HepG2 (cell line): Measurements from ENCODE around the gene ITPK1. TPM values are rescaled to one million over a fixed set of nuclear protein-coding genes. Genes with fewer than 3 reads are reported as not detected.

Experiments used
- ADNP ChIP-seq: sonication (generic); formaldehyde crosslinking; IDR thresholded peaks from 2 replicates; pipeline ENCODE4 v1.4.0; 2020; ENCODE audit warnings: missing genetic modification reagents
- AHR ChIP-seq: IDR thresholded peaks from 2 replicates; pipeline ENCODE4 v1.6.1; 2018; ENCODE audit warnings: missing genetic modification reagents, missing compliant biosample characterization
- HOXA3 ChIP-seq: sonication (generic); formaldehyde crosslinking; IDR thresholded peaks from 2 replicates; pipeline ENCODE4 v1.5.0; 2020; ENCODE audit warnings: missing genetic modification reagents
- NAIF1 ChIP-seq: sonication (generic); formaldehyde crosslinking; IDR thresholded peaks from 2 replicates; pipeline ENCODE4 v1.5.0; 2020; ENCODE audit warnings: mild to moderate bottlenecking, missing genetic modification reagents, borderline replicate concordance
- NR2F1 ChIP-seq, 2 experiments: fragments of 450-650 bp in 1 of 2; formaldehyde crosslinking in 1 of 2; IDR thresholded peaks; 2 replicates each; pipeline versions ENCODE4 v1.5.0 to v1.6.1; 2016 to 2020; ENCODE audit warnings: mild to moderate bottlenecking in 1 of 2, missing compliant biosample characterization in 1 of 2, missing genetic modification reagents in 1 of 2, moderate library complexity in 1 of 2
- NRL ChIP-seq: sonication (generic); formaldehyde crosslinking; IDR thresholded peaks from 2 replicates; pipeline ENCODE4 v1.5.0; 2020; ENCODE audit warnings: missing genetic modification reagents, mild to moderate bottlenecking, moderate library complexity, borderline replicate concordance
- SP140L ChIP-seq: sonication (generic); formaldehyde crosslinking; IDR thresholded peaks from 2 replicates; pipeline ENCODE4 v1.4.0; 2020; ENCODE audit warnings: missing genetic modification reagents, borderline replicate concordance
- SP2 ChIP-seq: sonication (generic); formaldehyde crosslinking; IDR thresholded peaks from 2 replicates; pipeline ENCODE4 v1.5.1; 2020; ENCODE audit warnings: mild to moderate bottlenecking, missing genetic modification reagents
- STAG1 ChIP-seq: sonication (generic); formaldehyde crosslinking; IDR thresholded peaks from 2 replicates; pipeline ENCODE4 v1.4.0; 2020; ENCODE audit warnings: missing genetic modification reagents
- TOE1 ChIP-seq: sonication (generic); formaldehyde crosslinking; IDR thresholded peaks from 2 replicates; pipeline ENCODE4 v1.4.0; 2020; ENCODE audit warnings: mild to moderate bottlenecking, missing genetic modification reagents
- ZBTB42 ChIP-seq: sonication (generic); formaldehyde crosslinking; IDR thresholded peaks from 2 replicates; pipeline ENCODE4 v1.5.0; 2020; ENCODE audit warnings: mild to moderate bottlenecking, missing genetic modification reagents
- ZFY ChIP-seq: sonication (generic); formaldehyde crosslinking; IDR thresholded peaks from 2 replicates; pipeline ENCODE4 v1.4.0; 2020; ENCODE audit warnings: missing genetic modification reagents
- ZMAT3 ChIP-seq: sonication (generic); formaldehyde crosslinking; conservative IDR thresholded peaks from 2 replicates; pipeline ENCODE4 v1.7.0; 2021; ENCODE audit warnings: missing genetic modification reagents
- ZNF317 ChIP-seq: sonication (generic); formaldehyde crosslinking; IDR thresholded peaks from 2 replicates; pipeline ENCODE4 v1.5.0; 2020; ENCODE audit warnings: mild to moderate bottlenecking, missing genetic modification reagents
- ZNF335 ChIP-seq: sonication (generic); formaldehyde crosslinking; IDR thresholded peaks from 2 replicates; pipeline ENCODE4 v1.4.0; 2020; ENCODE audit warnings: missing genetic modification reagents
- ZNF431 ChIP-seq: sonication (generic); formaldehyde crosslinking; IDR thresholded peaks from 2 replicates; pipeline ENCODE4 v1.9.0; 2022; ENCODE audit warnings: missing genetic modification reagents, low read depth, mild to moderate bottlenecking, borderline replicate concordance
- ZNF547 ChIP-seq: sonication (generic); formaldehyde crosslinking; IDR thresholded peaks from 2 replicates; pipeline ENCODE4 v1.5.1; 2020; ENCODE audit warnings: mild to moderate bottlenecking, missing genetic modification reagents
- ZNF556 ChIP-seq: sonication (generic); formaldehyde crosslinking; IDR thresholded peaks from 2 replicates; pipeline ENCODE4 v1.4.0; 2020; ENCODE audit warnings: mild to moderate bottlenecking, missing genetic modification reagents, borderline replicate concordance
- ZNF674 ChIP-seq: sonication (generic); formaldehyde crosslinking; IDR thresholded peaks from 2 replicates; pipeline ENCODE4 v1.5.0; 2020; ENCODE audit warnings: low read depth, mild to moderate bottlenecking, missing genetic modification reagents
- ZNF788 ChIP-seq: sonication (generic); formaldehyde crosslinking; IDR thresholded peaks from 2 replicates; pipeline ENCODE4 v1.5.0; 2020; ENCODE audit warnings: mild to moderate bottlenecking, missing genetic modification reagents, borderline replicate concordance
- polyA plus RNA-seq, 8 experiments: library from polyadenylated mRNA; depleted of rRNA in 3 of 8; stranded (reverse) in 7 of 8; unstranded in 1 of 8; fragments of >200 nt; fragmentation: Illumina TruSeq in 4 of 8; extraction: Trizol in 4 of 8; gene quantifications; 2 replicates each; pipeline versions ENCODE4 v1.2.1 to v1.2.3, GENCODE V29; 2011 to 2016; ENCODE audit warnings: low read depth in 4 of 8, missing spikeins in 1 of 8, mixed read lengths in 1 of 8; ENCODE audit not compliant: insufficient read depth in 1 of 8
- total RNA-seq, 5 experiments: library from RNA; depleted of rRNA; stranded (reverse); fragments of >200 nt; fragmentation: Illumina TruSeq; extraction: Trizol; gene quantifications; 2 replicates each; pipeline ENCODE4 v1.2.3, GENCODE V29; 2016; ENCODE audit warnings: low read depth in 1 of 5
- TF ChIP-seq, protein P1 (sequence below): sonication (generic); formaldehyde crosslinking; IDR thresholded peaks from 2 replicates; pipeline ENCODE4 v1.8.0; 2022; ENCODE audit warnings: mild to moderate bottlenecking, missing genetic modification reagents, borderline replicate concordance
- TF ChIP-seq, protein P2 (sequence below): sonication (generic); formaldehyde crosslinking; IDR thresholded peaks from 2 replicates; pipeline ENCODE4 v1.4.0; 2020; ENCODE audit warnings: mild to moderate bottlenecking, missing genetic modification reagents
- TF ChIP-seq, protein P3 (sequence below): sonication (generic); formaldehyde crosslinking; IDR thresholded peaks from 2 replicates; pipeline ENCODE4 v1.5.1; 2020; ENCODE audit warnings: missing genetic modification reagents, mild to moderate bottlenecking, borderline replicate concordance
- TF ChIP-seq, protein P4 (sequence below): sonication (generic); formaldehyde crosslinking; IDR thresholded peaks from 2 replicates; pipeline ENCODE4 v1.4.0; 2020; ENCODE audit warnings: missing genetic modification reagents

Gene ITPK1
- total and polyA plus RNA-seq, 2 of the 13 experiments (the other 11 are each of a cell fraction or from before 2014, with no cell fraction given): 20.5 to 47.5 TPM

DNA sequence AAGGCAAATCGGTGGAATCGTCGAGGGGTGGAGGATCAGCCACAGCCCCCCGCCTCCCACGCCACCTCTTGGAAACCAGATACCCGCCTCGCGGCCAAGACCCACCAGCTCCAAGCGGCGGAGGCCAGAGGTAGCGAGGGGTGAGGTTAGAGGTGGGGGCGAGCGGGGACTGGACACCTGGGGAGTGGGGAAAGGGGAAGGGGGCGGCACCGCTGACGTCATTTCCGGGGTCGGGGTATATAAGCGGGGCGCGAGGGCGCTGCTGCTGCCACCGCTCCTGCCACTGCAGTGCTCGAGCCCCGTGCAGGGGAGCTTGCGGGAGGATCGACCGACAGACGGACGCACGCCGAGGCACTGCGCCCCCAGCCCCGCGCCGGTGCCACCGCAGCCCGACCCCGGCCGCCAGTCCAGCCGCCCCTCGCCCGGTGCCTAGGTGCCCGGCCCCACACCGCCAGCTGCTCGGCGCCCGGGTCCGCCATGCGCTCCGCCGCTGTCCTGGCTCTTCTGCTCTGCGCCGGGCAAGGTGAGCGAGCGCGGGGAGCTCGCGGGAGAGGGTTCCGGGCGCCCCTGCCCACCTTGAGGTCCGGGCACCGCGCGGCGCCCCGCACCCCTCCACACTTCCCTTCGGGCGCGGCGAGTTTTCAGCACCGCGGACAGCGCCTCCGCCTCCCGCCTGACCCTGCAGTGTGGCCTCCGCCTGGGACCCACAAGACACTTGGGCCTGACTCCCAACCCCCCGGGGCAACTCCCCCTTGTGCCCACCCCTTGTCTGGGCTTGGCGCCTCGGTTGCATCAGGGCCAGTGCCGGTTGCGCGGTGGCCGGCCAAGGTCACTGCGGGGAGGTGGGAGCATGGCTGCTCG lies 192.6 kb downstream of the ITPK1 start, which contains the start of gene CHGA (continued):
- TF ChIP-seq ZNF335 (CRISPR knock-in tag): peak; percentile 84; the same call in 1 of the 2 replicates
- TF ChIP-seq TOE1 (CRISPR knock-in tag): no peak
- TF ChIP-seq ZBTB42 (CRISPR knock-in tag): peak; percentile 87
- TF ChIP-seq ZNF317 (CRISPR knock-in tag): no peak; the same call in 1 of the 2 replicates
- TF ChIP-seq ZNF788 (CRISPR knock-in tag): peak; percentile 59; the same call in 1 of the 2 replicates
- peak; percentile 68 for TF ChIP-seq ZNF547 (CRISPR knock-in tag)
- no peak; the same call in 1 of the 2 replicates for TF ChIP-seq ZNF674 (CRISPR knock-in tag)
- peak; percentile 98 for TF ChIP-seq ZMAT3
- TF ChIP-seq NAIF1 (CRISPR knock-in tag): no peak; the same call in 1 of the 2 replicates
- TF ChIP-seq, protein P1, sequence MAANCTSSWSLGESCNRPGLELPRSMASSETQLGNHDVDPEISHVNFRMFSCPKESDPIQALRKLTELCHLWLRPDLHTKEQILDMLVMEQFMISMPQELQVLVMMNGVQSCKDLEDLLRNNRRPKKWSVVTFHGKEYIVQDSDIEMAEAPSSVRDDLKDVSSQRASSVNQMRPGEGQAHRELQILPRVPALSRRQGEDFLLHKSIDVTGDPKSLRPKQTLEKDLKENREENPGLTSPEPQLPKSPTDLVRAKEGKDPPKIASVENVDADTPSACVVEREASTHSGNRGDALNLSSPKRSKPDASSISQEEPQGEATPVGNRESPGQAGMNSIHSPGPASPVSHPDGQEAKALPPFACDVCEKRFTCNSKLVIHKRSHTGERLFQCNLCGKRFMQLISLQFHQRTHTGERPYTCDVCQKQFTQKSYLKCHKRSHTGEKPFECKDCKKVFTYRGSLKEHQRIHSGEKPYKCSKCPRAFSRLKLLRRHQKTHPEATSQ: 0 out of 2 replicates have a peak, but pooled peaks have one; percentile 52
- TF ChIP-seq STAG1 (CRISPR knock-in tag): peak; percentile 36
- peak; percentile 56; the same call in 1 of the 2 replicates for TF ChIP-seq ZNF556 (CRISPR knock-in tag)
- TF ChIP-seq ZNF431: no peak
- peak; percentile 90; the same call in 1 of the 2 replicates for TF ChIP-seq SP140L (CRISPR knock-in tag)
- TF ChIP-seq ZFY (CRISPR knock-in tag): peak; percentile 59; the same call in 1 of the 2 replicates
- TF ChIP-seq AHR (CRISPR knock-in tag): peak; percentile 80; the same call in 1 of the 2 replicates
- no peak for TF ChIP-seq ADNP (CRISPR knock-in tag)
- TF ChIP-seq, protein P2, sequence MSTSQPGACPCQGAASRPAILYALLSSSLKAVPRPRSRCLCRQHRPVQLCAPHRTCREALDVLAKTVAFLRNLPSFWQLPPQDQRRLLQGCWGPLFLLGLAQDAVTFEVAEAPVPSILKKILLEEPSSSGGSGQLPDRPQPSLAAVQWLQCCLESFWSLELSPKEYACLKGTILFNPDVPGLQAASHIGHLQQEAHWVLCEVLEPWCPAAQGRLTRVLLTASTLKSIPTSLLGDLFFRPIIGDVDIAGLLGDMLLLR (CRISPR knock-in tag): peak; percentile 91; the same call in 1 of the 2 replicates
- peak; percentile 39; the same call in 1 of the 2 replicates for TF ChIP-seq HOXA3 (CRISPR knock-in tag)
- peak in 1 of 2 experiments; percentile 49; a peak in 1 of 4 replicates for TF ChIP-seq NR2F1 (CRISPR knock-in tag; IDR thresholded peaks at IDR 0.05)
- TF ChIP-seq NRL (CRISPR knock-in tag): peak; percentile 92
- TF ChIP-seq, protein P3, sequence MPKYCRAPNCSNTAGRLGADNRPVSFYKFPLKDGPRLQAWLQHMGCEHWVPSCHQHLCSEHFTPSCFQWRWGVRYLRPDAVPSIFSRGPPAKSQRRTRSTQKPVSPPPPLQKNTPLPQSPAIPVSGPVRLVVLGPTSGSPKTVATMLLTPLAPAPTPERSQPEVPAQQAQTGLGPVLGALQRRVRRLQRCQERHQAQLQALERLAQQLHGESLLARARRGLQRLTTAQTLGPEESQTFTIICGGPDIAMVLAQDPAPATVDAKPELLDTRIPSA (CRISPR knock-in tag): peak; percentile 85; the same call in 1 of the 2 replicates
- TF ChIP-seq SP2 (CRISPR knock-in tag): 0 out of 2 replicates have a peak, but pooled peaks have one; percentile 18
- TF ChIP-seq, protein P4, sequence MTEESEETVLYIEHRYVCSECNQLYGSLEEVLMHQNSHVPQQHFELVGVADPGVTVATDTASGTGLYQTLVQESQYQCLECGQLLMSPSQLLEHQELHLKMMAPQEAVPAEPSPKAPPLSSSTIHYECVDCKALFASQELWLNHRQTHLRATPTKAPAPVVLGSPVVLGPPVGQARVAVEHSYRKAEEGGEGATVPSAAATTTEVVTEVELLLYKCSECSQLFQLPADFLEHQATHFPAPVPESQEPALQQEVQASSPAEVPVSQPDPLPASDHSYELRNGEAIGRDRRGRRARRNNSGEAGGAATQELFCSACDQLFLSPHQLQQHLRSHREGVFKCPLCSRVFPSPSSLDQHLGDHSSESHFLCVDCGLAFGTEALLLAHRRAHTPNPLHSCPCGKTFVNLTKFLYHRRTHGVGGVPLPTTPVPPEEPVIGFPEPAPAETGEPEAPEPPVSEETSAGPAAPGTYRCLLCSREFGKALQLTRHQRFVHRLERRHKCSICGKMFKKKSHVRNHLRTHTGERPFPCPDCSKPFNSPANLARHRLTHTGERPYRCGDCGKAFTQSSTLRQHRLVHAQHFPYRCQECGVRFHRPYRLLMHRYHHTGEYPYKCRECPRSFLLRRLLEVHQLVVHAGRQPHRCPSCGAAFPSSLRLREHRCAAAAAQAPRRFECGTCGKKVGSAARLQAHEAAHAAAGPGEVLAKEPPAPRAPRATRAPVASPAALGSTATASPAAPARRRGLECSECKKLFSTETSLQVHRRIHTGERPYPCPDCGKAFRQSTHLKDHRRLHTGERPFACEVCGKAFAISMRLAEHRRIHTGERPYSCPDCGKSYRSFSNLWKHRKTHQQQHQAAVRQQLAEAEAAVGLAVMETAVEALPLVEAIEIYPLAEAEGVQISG (CRISPR knock-in tag): peak; percentile 84
